ENCODE measurements around the gene SLC23A2.

GRCh38 chr20:4962241-4962855 lies 39.0 kb downstream of the SLC23A2 start:
- TF ChIP-seq, protein P1, sequence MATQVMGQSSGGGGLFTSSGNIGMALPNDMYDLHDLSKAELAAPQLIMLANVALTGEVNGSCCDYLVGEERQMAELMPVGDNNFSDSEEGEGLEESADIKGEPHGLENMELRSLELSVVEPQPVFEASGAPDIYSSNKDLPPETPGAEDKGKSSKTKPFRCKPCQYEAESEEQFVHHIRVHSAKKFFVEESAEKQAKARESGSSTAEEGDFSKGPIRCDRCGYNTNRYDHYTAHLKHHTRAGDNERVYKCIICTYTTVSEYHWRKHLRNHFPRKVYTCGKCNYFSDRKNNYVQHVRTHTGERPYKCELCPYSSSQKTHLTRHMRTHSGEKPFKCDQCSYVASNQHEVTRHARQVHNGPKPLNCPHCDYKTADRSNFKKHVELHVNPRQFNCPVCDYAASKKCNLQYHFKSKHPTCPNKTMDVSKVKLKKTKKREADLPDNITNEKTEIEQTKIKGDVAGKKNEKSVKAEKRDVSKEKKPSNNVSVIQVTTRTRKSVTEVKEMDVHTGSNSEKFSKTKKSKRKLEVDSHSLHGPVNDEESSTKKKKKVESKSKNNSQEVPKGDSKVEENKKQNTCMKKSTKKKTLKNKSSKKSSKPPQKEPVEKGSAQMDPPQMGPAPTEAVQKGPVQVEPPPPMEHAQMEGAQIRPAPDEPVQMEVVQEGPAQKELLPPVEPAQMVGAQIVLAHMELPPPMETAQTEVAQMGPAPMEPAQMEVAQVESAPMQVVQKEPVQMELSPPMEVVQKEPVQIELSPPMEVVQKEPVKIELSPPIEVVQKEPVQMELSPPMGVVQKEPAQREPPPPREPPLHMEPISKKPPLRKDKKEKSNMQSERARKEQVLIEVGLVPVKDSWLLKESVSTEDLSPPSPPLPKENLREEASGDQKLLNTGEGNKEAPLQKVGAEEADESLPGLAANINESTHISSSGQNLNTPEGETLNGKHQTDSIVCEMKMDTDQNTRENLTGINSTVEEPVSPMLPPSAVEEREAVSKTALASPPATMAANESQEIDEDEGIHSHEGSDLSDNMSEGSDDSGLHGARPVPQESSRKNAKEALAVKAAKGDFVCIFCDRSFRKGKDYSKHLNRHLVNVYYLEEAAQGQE (IDR thresholded peaks at IDR 0.05; ENCODE audit: insufficient read depth in 1 of 2, low read depth in 2 of 2, low read length in 1 of 2), result no peak
- TF ChIP-seq, protein P2, sequence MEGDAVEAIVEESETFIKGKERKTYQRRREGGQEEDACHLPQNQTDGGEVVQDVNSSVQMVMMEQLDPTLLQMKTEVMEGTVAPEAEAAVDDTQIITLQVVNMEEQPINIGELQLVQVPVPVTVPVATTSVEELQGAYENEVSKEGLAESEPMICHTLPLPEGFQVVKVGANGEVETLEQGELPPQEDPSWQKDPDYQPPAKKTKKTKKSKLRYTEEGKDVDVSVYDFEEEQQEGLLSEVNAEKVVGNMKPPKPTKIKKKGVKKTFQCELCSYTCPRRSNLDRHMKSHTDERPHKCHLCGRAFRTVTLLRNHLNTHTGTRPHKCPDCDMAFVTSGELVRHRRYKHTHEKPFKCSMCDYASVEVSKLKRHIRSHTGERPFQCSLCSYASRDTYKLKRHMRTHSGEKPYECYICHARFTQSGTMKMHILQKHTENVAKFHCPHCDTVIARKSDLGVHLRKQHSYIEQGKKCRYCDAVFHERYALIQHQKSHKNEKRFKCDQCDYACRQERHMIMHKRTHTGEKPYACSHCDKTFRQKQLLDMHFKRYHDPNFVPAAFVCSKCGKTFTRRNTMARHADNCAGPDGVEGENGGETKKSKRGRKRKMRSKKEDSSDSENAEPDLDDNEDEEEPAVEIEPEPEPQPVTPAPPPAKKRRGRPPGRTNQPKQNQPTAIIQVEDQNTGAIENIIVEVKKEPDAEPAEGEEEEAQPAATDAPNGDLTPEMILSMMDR (IDR thresholded peaks at IDR 0.05), result no peak
- no peak for TF ChIP-seq SIN3A (IDR thresholded peaks at IDR 0.05; ENCODE audit: borderline replicate concordance, insufficient read depth, low read depth, low read length)

All from Panc1 (cell line).